CD4-positive, alpha-beta T cell (primary cell): Measurements from ENCODE around the gene NFKBIZ. TPM values are rescaled to one million over a fixed set of nuclear protein-coding genes. Genes with fewer than 3 reads are reported as not detected.

Experiments used
- ATAC-seq: fragments of 200-7000 bp; cut with Tn5 transposase; one replicate; pipeline ENCODE4 v1.10.0; 2022; ENCODE audit warnings: mild to moderate bottlenecking; ENCODE audit not compliant: poor library complexity
- CTCF ChIA-PET: fragments of 350-600 bp; sonication (Branson Sonifier 250); formaldehyde crosslinking; loops from one replicate; lab custom pipeline; 2021; ENCODE audit warnings: antibody characterized with exemption, inconsistent platforms; lab: Charles Lee
- POLR2A ChIA-PET: fragments of 350-600 bp; sonication (Branson Sonifier 250); formaldehyde crosslinking; loops from one replicate; lab custom pipeline; 2021; ENCODE audit warnings: antibody characterized with exemption, inconsistent platforms; lab: Charles Lee
- DNase-seq, 14 experiments: peaks; one replicate each; pipeline ENCODE4 v3.0.0-alpha.2; 2013 to 2020; ENCODE audit warnings: mixed read lengths in 2 of 14
- H3K27ac ChIP-seq, 2 donors: one replicate each; pipeline versions ENCODE4 v1.5.1 to v1.7.0; 2013; ENCODE audit warnings: low read length in 2 of 2, low read depth in 1 of 2, mild to moderate bottlenecking in 1 of 2
- H3K27me3 ChIP-seq, 2 experiments: 1 replicate in 1 of 2; 2 replicates in 1 of 2; pipeline versions ENCODE4 v1.6.1 to v1.7.0; 2013; ENCODE audit warnings: low read length in 2 of 2, control low read depth in 1 of 2, mild to moderate bottlenecking in 1 of 2, moderate library complexity in 1 of 2; ENCODE audit not compliant: insufficient read depth in 2 of 2, control insufficient read depth in 1 of 2
- H3K36me3 ChIP-seq: one replicate; pipeline ENCODE4 v1.6.1; 2013; ENCODE audit warnings: low read length, control low read depth; ENCODE audit not compliant: insufficient read depth
- H3K4me1 ChIP-seq: one replicate; pipeline ENCODE4 v1.6.1; 2013; ENCODE audit warnings: low read length, control low read depth; ENCODE audit not compliant: insufficient read depth
- H3K4me3 ChIP-seq: one replicate; pipeline ENCODE4 v1.5.1; 2013; ENCODE audit warnings: mild to moderate bottlenecking, low read length, moderate library complexity
- H3K9me3 ChIP-seq, 2 experiments: 1 replicate in 1 of 2; 2 replicates in 1 of 2; pipeline versions ENCODE4 v1.6.1 to v1.7.0; 2013; ENCODE audit warnings: low read length in 2 of 2, mild to moderate bottlenecking in 2 of 2, control low read depth in 1 of 2, moderate library complexity in 1 of 2; ENCODE audit not compliant: control insufficient read depth in 1 of 2, insufficient read depth in 1 of 2
- H3K27ac Mint-ChIP-seq: one replicate; pipeline ENCODE4 v1.8.0; 2020; ENCODE audit warnings: mixed read lengths
- H3K27me3 Mint-ChIP-seq: one replicate; pipeline ENCODE4 v1.8.0; 2021; ENCODE audit warnings: mixed read lengths
- H3K36me3 Mint-ChIP-seq: one replicate; pipeline ENCODE4 v1.8.0; 2021; ENCODE audit warnings: low read depth, mixed read lengths
- H3K4me1 Mint-ChIP-seq: one replicate; pipeline ENCODE4 v1.8.0; 2021; ENCODE audit warnings: low read depth, mixed read lengths
- H3K4me3 Mint-ChIP-seq: one replicate; pipeline ENCODE4 v1.8.0; 2020; ENCODE audit warnings: mild to moderate bottlenecking, mixed read lengths
- H3K9me3 Mint-ChIP-seq: one replicate; pipeline ENCODE4 v1.8.0; 2020; ENCODE audit warnings: mixed read lengths
- intact Hi-C, 2 experiments: fragments of 100-400 bp; cut with DNase I in 1 of 2; cut with micrococcal nuclease in 1 of 2; formaldehyde crosslinking; loops; one replicate each; pipeline versions ENCODE4 v1.15.1 to v1.9.0; 2023 to 2025; cut with DNase I, micrococcal nuclease
- total RNA-seq, 174 experiments: library from RNA in 2 of 174; stranded (reverse) in 2 of 174; gene quantifications; one replicate each; pipeline ENCODE4 v1.2.3 and lab custom pipeline; 2021 to 2026
- TF ChIP-seq, protein P1 (sequence below): fragments of 200-600 bp; IDR thresholded peaks from one replicate; pipeline ENCODE4 v1.8.0; 2022; ENCODE audit warnings: antibody characterized with exemption, mild to moderate bottlenecking

Gene NFKBIZ
- total RNA-seq, 2 experiments from 2014 or later: 438 to 451 TPM

DNA sequence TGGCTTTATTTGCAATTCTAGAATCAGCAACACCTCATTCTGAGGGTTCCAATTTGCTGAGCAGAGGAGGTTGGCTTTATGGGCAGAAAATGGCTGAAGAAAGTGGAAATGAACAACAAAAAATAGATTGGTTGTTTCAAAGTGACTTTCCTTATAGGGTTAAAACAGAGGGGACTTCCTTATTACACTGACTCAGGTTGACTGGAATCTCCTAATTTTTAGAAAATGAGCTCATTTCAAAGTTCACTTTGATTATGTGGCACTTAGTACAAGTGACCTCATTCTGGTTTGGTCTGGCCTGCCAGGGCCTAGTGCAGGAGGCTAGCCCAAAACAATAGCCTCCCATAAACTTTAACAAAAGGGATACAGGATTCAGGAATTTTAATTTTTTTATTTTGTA is 41.4 kb downstream of the NFKBIZ start:
- Histone ChIP-seq H3K4me3 (no peak overlapping the region), H3K36me3 (no peaks in the 10 kb centered on the region), H3K27ac (no peak overlapping the region), H3K9me3 (peaks cover 0 to 2% of the 10 kb centered on the region in 2 experiments), H3K4me1 (no peaks in the 10 kb centered on the region), H3K27me3 (no peaks in the 10 kb centered on the region)
- H3K4me3 Mint-ChIP-seq: no peak overlapping the region
- no peaks in the 10 kb centered on the region for H3K36me3 Mint-ChIP-seq
- H3K9me3 Mint-ChIP-seq: peaks cover 8% of the 10 kb centered on the region
- ChIA-PET POLR2A (no interaction called here), CTCF (no interaction called here)
- intact Hi-C loops: no loop called here
- H3K27ac Mint-ChIP-seq: no peak overlapping the region
- no peaks in the 10 kb centered on the region for H3K27me3 Mint-ChIP-seq
- TF ChIP-seq, protein P1, sequence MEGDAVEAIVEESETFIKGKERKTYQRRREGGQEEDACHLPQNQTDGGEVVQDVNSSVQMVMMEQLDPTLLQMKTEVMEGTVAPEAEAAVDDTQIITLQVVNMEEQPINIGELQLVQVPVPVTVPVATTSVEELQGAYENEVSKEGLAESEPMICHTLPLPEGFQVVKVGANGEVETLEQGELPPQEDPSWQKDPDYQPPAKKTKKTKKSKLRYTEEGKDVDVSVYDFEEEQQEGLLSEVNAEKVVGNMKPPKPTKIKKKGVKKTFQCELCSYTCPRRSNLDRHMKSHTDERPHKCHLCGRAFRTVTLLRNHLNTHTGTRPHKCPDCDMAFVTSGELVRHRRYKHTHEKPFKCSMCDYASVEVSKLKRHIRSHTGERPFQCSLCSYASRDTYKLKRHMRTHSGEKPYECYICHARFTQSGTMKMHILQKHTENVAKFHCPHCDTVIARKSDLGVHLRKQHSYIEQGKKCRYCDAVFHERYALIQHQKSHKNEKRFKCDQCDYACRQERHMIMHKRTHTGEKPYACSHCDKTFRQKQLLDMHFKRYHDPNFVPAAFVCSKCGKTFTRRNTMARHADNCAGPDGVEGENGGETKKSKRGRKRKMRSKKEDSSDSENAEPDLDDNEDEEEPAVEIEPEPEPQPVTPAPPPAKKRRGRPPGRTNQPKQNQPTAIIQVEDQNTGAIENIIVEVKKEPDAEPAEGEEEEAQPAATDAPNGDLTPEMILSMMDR: no peak
- DNase-seq (no peak), ATAC-seq (no peak)
- no peaks in the 10 kb centered on the region for H3K4me1 Mint-ChIP-seq

DNA sequence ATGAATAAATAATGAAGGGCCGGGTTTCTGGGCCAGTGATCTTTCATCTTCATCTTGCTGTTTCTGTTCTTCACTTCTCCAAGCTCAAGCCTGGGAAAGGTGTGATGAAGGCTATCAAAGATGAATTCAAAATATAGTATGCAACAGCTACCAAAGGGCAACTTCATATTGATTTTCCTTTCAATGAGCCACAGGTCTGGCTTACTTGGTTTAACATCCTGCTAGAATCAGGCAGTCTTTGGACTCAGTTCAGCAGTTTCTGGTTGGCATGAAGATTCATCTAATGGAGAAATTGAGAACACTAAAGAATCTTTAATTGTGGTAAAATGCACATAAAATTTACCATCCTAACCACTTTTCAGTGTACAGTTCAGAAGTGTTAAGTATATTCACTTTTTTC is 43.3 kb downstream of the NFKBIZ start:
- peaks cover 8% of the 10 kb centered on the region for H3K9me3 Mint-ChIP-seq
- ChIA-PET POLR2A (interaction anchor here (1.5 kb wide), 1 partner anchor 43 kb away, joined by 4 read pairs; the partner anchor contains the start of gene NFKBIZ), CTCF (no interaction called here)
- H3K4me1 ChIP-seq: no peaks in the 10 kb centered on the region
- peaks cover 0 to 3% of the 10 kb centered on the region in 2 experiments for H3K9me3 ChIP-seq
- no peak overlapping the region for H3K27ac ChIP-seq
- H3K27ac Mint-ChIP-seq: no peak overlapping the region
- intact Hi-C loops: no loop called here
- H3K4me3 Mint-ChIP-seq: no peak overlapping the region
- no peaks in the 10 kb centered on the region for H3K27me3 Mint-ChIP-seq
- DNase-seq (no peak), ATAC-seq (no peak)
- H3K27me3 ChIP-seq: no peaks in the 10 kb centered on the region
- H3K4me1 Mint-ChIP-seq: no peaks in the 10 kb centered on the region
- no peak overlapping the region for H3K4me3 ChIP-seq
- no peaks in the 10 kb centered on the region for H3K36me3 ChIP-seq
- TF ChIP-seq, protein P1: no peak
- H3K36me3 Mint-ChIP-seq: no peaks in the 10 kb centered on the region

DNA sequence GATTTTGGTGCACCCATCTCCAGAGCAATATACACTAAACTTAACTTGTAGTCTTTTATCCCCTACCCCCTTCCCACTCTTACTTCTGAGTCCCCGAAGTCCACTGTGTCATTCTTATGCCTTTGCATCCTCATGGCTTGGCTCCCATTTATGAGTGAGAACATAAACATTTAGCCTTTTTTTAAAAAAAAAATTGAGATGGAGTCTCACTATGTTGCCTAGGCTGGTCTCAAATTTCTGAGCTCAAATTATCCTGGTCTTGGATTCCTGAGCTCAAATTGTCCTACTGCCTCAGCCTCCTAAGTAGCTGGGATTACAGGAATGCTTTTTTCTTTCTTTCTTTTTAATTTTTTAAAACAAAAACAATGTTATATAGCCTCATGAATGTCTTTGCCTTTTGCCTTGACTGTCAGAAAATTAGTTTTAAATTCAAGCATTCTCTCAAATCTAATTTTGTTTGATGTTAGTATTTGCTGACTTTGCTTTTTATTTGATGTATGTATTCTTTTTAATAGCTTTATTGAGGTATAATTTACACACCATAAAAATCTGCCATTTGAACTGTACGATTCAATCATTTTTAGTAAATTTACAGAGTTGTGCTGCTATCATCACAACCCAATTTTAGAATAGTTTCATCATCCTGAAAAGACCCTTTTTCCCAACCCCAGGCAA is 46.9 kb downstream of the NFKBIZ start:
- Mint-ChIP-seq H3K4me3 (no peak overlapping the region), H3K27ac (no peak overlapping the region), H3K27me3 (no peaks in the 10 kb centered on the region), H3K9me3 (peaks cover 8% of the 10 kb centered on the region), H3K4me1 (peaks cover 5% of the 10 kb centered on the region), H3K36me3 (no peaks in the 10 kb centered on the region)
- no peak for DNase-seq
- ChIA-PET CTCF (no interaction called here), POLR2A (no interaction called here)
- no peaks in the 10 kb centered on the region for H3K4me1 ChIP-seq
- no peaks in the 10 kb centered on the region for H3K27me3 ChIP-seq
- intact Hi-C loops: no loop called here
- no peak for ATAC-seq
- H3K36me3 ChIP-seq: no peaks in the 10 kb centered on the region
- no peak overlapping the region for H3K27ac ChIP-seq
- no peak overlapping the region for H3K4me3 ChIP-seq
- TF ChIP-seq, protein P1: no peak
- H3K9me3 ChIP-seq: peaks cover 0 to 3% of the 10 kb centered on the region in 2 experiments
